ENCODE measurements around the gene RASGRP2. TPM values are rescaled to one million over a fixed set of nuclear protein-coding genes. Genes with fewer than 3 reads are reported as not detected.

Gene RASGRP2
- total RNA-seq, 1 donor from 2014 or later: 0.96 TPM

GRCh38 chr11:64754919-64755662 is 11.1 kb upstream of the RASGRP2 start:
- TF ChIP-seq CTCF (IDR thresholded peaks at IDR 0.05; ENCODE audit: insufficient read depth, low read length, poor library complexity, severe bottlenecking): no peak
- H3K27me3 ChIP-seq (ENCODE audit: control insufficient read depth, insufficient read depth, low read length): peaks cover 7% of the 10 kb centered on the region
- no peak overlapping the region for H3K4me3 ChIP-seq (ENCODE audit: low read depth, low read length)
- DNase-seq (ENCODE audit: low read depth): no peak
- H3K36me3 ChIP-seq (ENCODE audit: control insufficient read depth, insufficient read depth, low read length): no peaks in the 10 kb centered on the region

DNA sequence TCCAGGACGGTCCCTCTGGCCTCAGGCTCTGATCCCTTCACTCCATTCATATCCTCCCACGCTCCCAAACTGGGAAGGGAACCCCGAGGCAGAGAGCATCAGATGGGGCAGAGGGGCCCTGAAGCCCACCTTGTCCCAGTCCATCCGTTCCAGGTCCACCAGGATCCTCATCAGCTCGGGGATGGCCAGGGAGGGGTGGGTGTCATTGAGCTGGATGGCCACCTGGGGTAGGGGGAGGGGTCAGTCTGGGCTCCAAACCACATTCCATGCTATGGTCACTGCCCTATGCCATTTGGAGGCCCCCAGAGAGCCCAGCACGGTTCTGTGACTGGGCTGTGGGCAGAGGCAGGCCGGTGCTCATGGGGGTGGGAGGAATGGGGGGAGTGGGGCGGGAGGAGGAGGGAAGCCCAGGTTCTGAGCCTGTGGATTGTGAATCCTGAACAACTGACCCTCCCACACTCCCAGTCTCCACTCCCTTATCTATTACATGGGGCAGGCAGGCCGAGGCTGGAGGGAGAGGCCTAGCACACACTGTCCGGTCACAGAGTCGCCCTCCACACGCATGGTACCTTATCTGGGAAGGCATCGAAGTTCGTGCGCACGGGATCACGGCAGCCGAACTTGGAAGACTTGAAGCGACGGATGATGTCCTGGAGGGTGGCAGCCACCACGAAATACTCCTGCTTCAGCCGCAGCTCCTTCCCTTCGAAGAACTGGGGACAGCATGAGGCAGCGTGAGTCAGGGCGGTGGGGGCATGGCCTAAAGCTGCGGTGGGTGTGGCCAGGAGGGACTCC is 10.4 kb upstream of the RASGRP2 start:
- TF ChIP-seq CTCF (IDR thresholded peaks at IDR 0.05; ENCODE audit: insufficient read depth, low read length, poor library complexity, severe bottlenecking): no peak
- no peak for DNase-seq (ENCODE audit: low read depth)
- H3K4me3 ChIP-seq (ENCODE audit: low read depth, low read length): no peak overlapping the region
- no peaks in the 10 kb centered on the region for H3K36me3 ChIP-seq (ENCODE audit: control insufficient read depth, insufficient read depth, low read length)
- peaks cover 7% of the 10 kb centered on the region for H3K27me3 ChIP-seq (ENCODE audit: control insufficient read depth, insufficient read depth, low read length)

GRCh38 chr11:64753380-64754123 is 9.6 kb upstream of the RASGRP2 start:
- peaks cover 5% of the 10 kb centered on the region for H3K27me3 ChIP-seq (ENCODE audit: control insufficient read depth, insufficient read depth, low read length)
- no peak overlapping the region for H3K4me3 ChIP-seq (ENCODE audit: low read depth, low read length)
- no peak for DNase-seq (ENCODE audit: low read depth)
- no peak for TF ChIP-seq CTCF (IDR thresholded peaks at IDR 0.05; ENCODE audit: insufficient read depth, low read length, poor library complexity, severe bottlenecking)
- no peaks in the 10 kb centered on the region for H3K36me3 ChIP-seq (ENCODE audit: control insufficient read depth, insufficient read depth, low read length)

- DNase-seq (ENCODE audit: low read depth): no peak
- TF ChIP-seq CTCF (IDR thresholded peaks at IDR 0.05; ENCODE audit: insufficient read depth, low read length, poor library complexity, severe bottlenecking): no peak
- H3K27me3 ChIP-seq (ENCODE audit: control insufficient read depth, insufficient read depth, low read length): peaks cover 5% of the 10 kb centered on the region
- no peaks in the 10 kb centered on the region for H3K36me3 ChIP-seq (ENCODE audit: control insufficient read depth, insufficient read depth, low read length)
- H3K4me3 ChIP-seq (ENCODE audit: low read depth, low read length): no peak overlapping the region
Measured at GRCh38 chr11:64753019-64753379, 9.1 kb upstream of the RASGRP2 start.

GRCh38 chr11:64752175-64752970 is 8.4 kb upstream of the RASGRP2 start:
- no peak overlapping the region for H3K4me3 ChIP-seq (ENCODE audit: low read depth, low read length)
- no peaks in the 10 kb centered on the region for H3K36me3 ChIP-seq (ENCODE audit: control insufficient read depth, insufficient read depth, low read length)
- no peak for DNase-seq (ENCODE audit: low read depth)
- TF ChIP-seq CTCF (IDR thresholded peaks at IDR 0.05; ENCODE audit: insufficient read depth, low read length, poor library complexity, severe bottlenecking): no peak
- peaks cover 5% of the 10 kb centered on the region for H3K27me3 ChIP-seq (ENCODE audit: control insufficient read depth, insufficient read depth, low read length)

Data from kidney epithelial cell (primary cell).